Mesothelial cell of epicardium (in vitro differentiated cells): ENCODE measurements around the gene MTMR3. TPM values are rescaled to one million over a fixed set of nuclear protein-coding genes. Genes with fewer than 3 reads are reported as not detected.

Experiments used
- DNase-seq, 2 experiments: peaks; one replicate each; pipeline ENCODE4 v3.0.0; 2021; ENCODE audit warnings: low spot score in 2 of 2; ENCODE audit not compliant: unreplicated experiment in 2 of 2
- H3K27ac Mint-ChIP-seq: 2 replicates; pipeline ENCODE4 v1.8.0; 2021; ENCODE audit warnings: mixed read lengths
- H3K27me3 Mint-ChIP-seq: 2 replicates; pipeline ENCODE4 v1.8.0; 2021; ENCODE audit warnings: low read depth, mixed read lengths
- H3K36me3 Mint-ChIP-seq: 2 replicates; pipeline ENCODE4 v1.8.0; 2021; ENCODE audit warnings: mixed read lengths
- H3K4me1 Mint-ChIP-seq: 2 replicates; pipeline ENCODE4 v1.8.0; 2021; ENCODE audit warnings: mixed read lengths
- H3K4me3 Mint-ChIP-seq: 2 replicates; pipeline ENCODE4 v1.8.0; 2021; ENCODE audit warnings: mild to moderate bottlenecking, moderate library complexity, mixed read lengths
- H3K9me3 Mint-ChIP-seq: 2 replicates; pipeline ENCODE4 v1.8.0; 2021; ENCODE audit warnings: mixed read lengths
- CTCF ChIP-seq: fragments of 200-600 bp; sonication (generic); IDR thresholded peaks from one replicate; pipeline ENCODE4 v1.5.0; 2021; ENCODE audit warnings: antibody characterized with exemption; ENCODE audit not compliant: unreplicated experiment
- total RNA-seq: library from RNA; stranded (reverse); gene quantifications from 3 replicates; pipeline ENCODE4 v1.2.1, GENCODE V29; 2021

Gene MTMR3
- total RNA-seq, 1 donor from 2014 or later, result 58.7 TPM

GRCh38 chr22:30033137-30033536 lies 150.2 kb downstream of the MTMR3 start:
- no peak for TF ChIP-seq CTCF
- no peaks in the 10 kb centered on the region for H3K27me3 Mint-ChIP-seq
- peaks cover 5% of the 10 kb centered on the region for H3K36me3 Mint-ChIP-seq
- H3K4me3 Mint-ChIP-seq, result no peak overlapping the region
- H3K27ac Mint-ChIP-seq, result no peak overlapping the region
- no peak for DNase-seq
- H3K4me1 Mint-ChIP-seq, result peaks cover 31% of the 10 kb centered on the region
- no peaks in the 10 kb centered on the region for H3K9me3 Mint-ChIP-seq

- no peak for DNase-seq
- Mint-ChIP-seq H3K36me3 (peaks cover 2% of the 10 kb centered on the region), H3K27me3 (no peaks in the 10 kb centered on the region), H3K9me3 (no peaks in the 10 kb centered on the region), H3K4me3 (no peak overlapping the region), H3K27ac (no peak overlapping the region), H3K4me1 (peaks cover 35% of the 10 kb centered on the region)
- no peak for TF ChIP-seq CTCF
Observed at GRCh38 chr22:30033901-30034300, 150.9 kb downstream of the MTMR3 start.

- H3K4me1 Mint-ChIP-seq, result peaks cover 31% of the 10 kb centered on the region
- TF ChIP-seq CTCF, result no peak
Observed at GRCh38 chr22:30036656-30037055, 153.7 kb downstream of the MTMR3 start.

GRCh38 chr22:30038219-30038618 lies 155.2 kb downstream of the MTMR3 start:
- no peaks in the 10 kb centered on the region for H3K27me3 Mint-ChIP-seq
- H3K27ac Mint-ChIP-seq, result no peak overlapping the region
- H3K36me3 Mint-ChIP-seq, result no peaks in the 10 kb centered on the region
- no peak for TF ChIP-seq CTCF
- H3K4me1 Mint-ChIP-seq, result peaks cover 26% of the 10 kb centered on the region
- H3K9me3 Mint-ChIP-seq, result no peaks in the 10 kb centered on the region
- no peak for DNase-seq
- H3K4me3 Mint-ChIP-seq, result no peak overlapping the region

More at GRCh38 chr22:30036656-30037055, 153.7 kb downstream of the MTMR3 start:
- no peak overlapping the region for H3K4me3 Mint-ChIP-seq
- no peaks in the 10 kb centered on the region for H3K9me3 Mint-ChIP-seq
- no peak overlapping the region for H3K27ac Mint-ChIP-seq
- H3K36me3 Mint-ChIP-seq, result no peaks in the 10 kb centered on the region
- no peaks in the 10 kb centered on the region for H3K27me3 Mint-ChIP-seq
- DNase-seq, result no peak

GRCh38 chr22:30040499-30041260 lies 157.7 kb downstream of the MTMR3 start:
- H3K27ac Mint-ChIP-seq, result no peak overlapping the region
- no peak for TF ChIP-seq CTCF

More at GRCh38 chr22:30040499-30041260, 157.7 kb downstream of the MTMR3 start:
- Mint-ChIP-seq H3K36me3 (no peaks in the 10 kb centered on the region), H3K4me1 (peaks cover 40% of the 10 kb centered on the region), H3K4me3 (no peak overlapping the region), H3K27me3 (no peaks in the 10 kb centered on the region), H3K9me3 (no peaks in the 10 kb centered on the region)
- peak in 1 of 2 experiments; percentile 17 for DNase-seq
